Liver (tissue), 9 donors: ENCODE data around the gene SPSB1. TPM values are rescaled to one million over a fixed set of nuclear protein-coding genes. Genes with fewer than 3 reads are reported as not detected.

Experiments
- DNase-seq: peaks from one replicate; pipeline ENCODE4 v3.0.0-alpha.2; 2017; ENCODE audit warnings: low spot score
- H3K27ac ChIP-seq, 2 donors: one replicate each; pipeline ENCODE4 v1.7.0; 2013; ENCODE audit warnings: inconsistent platforms in 2 of 2, low read length in 2 of 2, control low read depth in 1 of 2, low read depth in 1 of 2, mild to moderate bottlenecking in 1 of 2
- H3K27me3 ChIP-seq, 4 donors: one replicate each; pipeline versions ENCODE4 v1.6.1 to v1.7.0; 2013; ENCODE audit warnings: low read length in 3 of 4, inconsistent platforms in 1 of 4, mild to moderate bottlenecking in 1 of 4, moderate library complexity in 1 of 4; ENCODE audit not compliant: control insufficient read depth in 4 of 4, insufficient read depth in 4 of 4
- H3K36me3 ChIP-seq, 4 donors: one replicate each; pipeline versions ENCODE4 v1.6.1 to v1.7.0; 2013; ENCODE audit warnings: low read length in 3 of 4, mild to moderate bottlenecking in 3 of 4, low read depth in 1 of 4, moderate library complexity in 1 of 4; ENCODE audit not compliant: control insufficient read depth in 4 of 4, insufficient read depth in 3 of 4
- H3K4me1 ChIP-seq, 4 donors: one replicate each; pipeline versions ENCODE4 v1.6.1 to v1.7.0; 2013; ENCODE audit warnings: low read length in 3 of 4, mild to moderate bottlenecking in 3 of 4, moderate library complexity in 1 of 4; ENCODE audit not compliant: control insufficient read depth in 4 of 4, insufficient read depth in 4 of 4
- H3K4me3 ChIP-seq, 3 donors: one replicate each; pipeline versions ENCODE4 v1.6.1 to v1.7.0; 2013; ENCODE audit warnings: low read length in 3 of 3, control low read depth in 1 of 3, low read depth in 1 of 3, mild to moderate bottlenecking in 1 of 3
- H3K9ac ChIP-seq, 2 donors: one replicate each; pipeline ENCODE4 v1.7.0; 2013; ENCODE audit warnings: low read length in 2 of 2, mild to moderate bottlenecking in 2 of 2, moderate library complexity in 2 of 2, control low read depth in 1 of 2, low read depth in 1 of 2
- H3K9me3 ChIP-seq, 4 donors: one replicate each; pipeline versions ENCODE4 v1.6.1 to v1.7.0; 2013; ENCODE audit warnings: low read length in 3 of 4; ENCODE audit not compliant: control insufficient read depth in 4 of 4
- GABPA ChIP-seq, 2 donors: IDR thresholded peaks in 1 of 2; conservative IDR thresholded peaks in 1 of 2; 2 replicates each; pipeline ENCODE4 v1.6.1; 2016; ENCODE audit warnings: antibody characterized with exemption in 2 of 2, mild to moderate bottlenecking in 1 of 2, moderate library complexity in 1 of 2
- HNF4A ChIP-seq, 2 donors: conservative IDR thresholded peaks; 2 replicates each; pipeline ENCODE4 v1.6.1; 2016; ENCODE audit warnings: antibody characterized with exemption in 2 of 2, mild to moderate bottlenecking in 2 of 2
- HNF4G ChIP-seq: IDR thresholded peaks from 2 replicates; pipeline ENCODE4 v1.6.1; 2016; ENCODE audit warnings: antibody characterized with exemption
- NR2F2 ChIP-seq: IDR thresholded peaks from 2 replicates; pipeline ENCODE4 v1.6.1; 2016; ENCODE audit warnings: antibody characterized with exemption
- RAD21 ChIP-seq, 2 donors: IDR thresholded peaks; 2 replicates each; pipeline ENCODE4 v1.6.1; 2016; ENCODE audit warnings: antibody characterized with exemption in 2 of 2, mild to moderate bottlenecking in 2 of 2
- RXRA ChIP-seq, 2 donors: IDR thresholded peaks; 2 replicates each; pipeline ENCODE4 v1.6.1; 2017 to 2018; ENCODE audit warnings: antibody characterized with exemption in 2 of 2, mild to moderate bottlenecking in 1 of 2
- SP1 ChIP-seq: IDR thresholded peaks from 2 replicates; pipeline ENCODE4 v1.6.1; 2018; ENCODE audit warnings: antibody characterized with exemption, mild to moderate bottlenecking
- TAF1 ChIP-seq: conservative IDR thresholded peaks from 2 replicates; pipeline ENCODE4 v1.6.1; 2016; ENCODE audit warnings: antibody characterized with exemption, mild to moderate bottlenecking
- WGBS: extraction: QIAGEN DNeasy Blood & Tissue Kit; methylation state at CpG from one replicate; pipeline ENCODE4 v1.1.7; 2013; 5-methylcytosine and 5-hydroxymethylcytosine counted together
- polyA plus RNA-seq, 2 donors: library from polyadenylated mRNA; stranded (reverse) in 1 of 2; unstranded in 1 of 2; fragments of 200-250 nt in 1 of 2; fragments of >200 nt in 1 of 2; fragmentation: Nextera tagmentation in 1 of 2; extraction: Ambion mirVana in 1 of 2; gene quantifications; one replicate each; pipeline versions ENCODE4 v1.2.1 to v1.2.3, GENCODE V29; 2013 to 2015
- total RNA-seq, 2 donors: library from RNA; depleted of rRNA; stranded (reverse); fragments of >200 nt; gene quantifications; one replicate each; pipeline ENCODE4 v1.2.3, GENCODE V29; 2014
- TF ChIP-seq, protein P1 (sequence below): fragments of 150-350 bp; IDR thresholded peaks from 2 replicates; pipeline ENCODE4 v1.5.1; 2017; ENCODE audit warnings: improper control_type of control experiment, low read depth, low read length; ENCODE audit not compliant: missing input control
- TF ChIP-seq, protein P2 (sequence below): IDR thresholded peaks from 2 replicates; pipeline ENCODE4 v1.6.1; 2016; ENCODE audit warnings: antibody characterized with exemption
- TF ChIP-seq, protein P3 (sequence below): IDR thresholded peaks from 2 replicates; pipeline ENCODE4 v1.6.1; 2016; ENCODE audit warnings: antibody characterized with exemption, mild to moderate bottlenecking
- donor health status: healthy.
- donor health status: healthy.
- donor health status: healthy.
- donor health status: healthy.
- donor health status: healthy.

Gene SPSB1
- total and polyA plus RNA-seq, 4 donors: 4.1 to 22.6 (median 14.8) TPM

DNA sequence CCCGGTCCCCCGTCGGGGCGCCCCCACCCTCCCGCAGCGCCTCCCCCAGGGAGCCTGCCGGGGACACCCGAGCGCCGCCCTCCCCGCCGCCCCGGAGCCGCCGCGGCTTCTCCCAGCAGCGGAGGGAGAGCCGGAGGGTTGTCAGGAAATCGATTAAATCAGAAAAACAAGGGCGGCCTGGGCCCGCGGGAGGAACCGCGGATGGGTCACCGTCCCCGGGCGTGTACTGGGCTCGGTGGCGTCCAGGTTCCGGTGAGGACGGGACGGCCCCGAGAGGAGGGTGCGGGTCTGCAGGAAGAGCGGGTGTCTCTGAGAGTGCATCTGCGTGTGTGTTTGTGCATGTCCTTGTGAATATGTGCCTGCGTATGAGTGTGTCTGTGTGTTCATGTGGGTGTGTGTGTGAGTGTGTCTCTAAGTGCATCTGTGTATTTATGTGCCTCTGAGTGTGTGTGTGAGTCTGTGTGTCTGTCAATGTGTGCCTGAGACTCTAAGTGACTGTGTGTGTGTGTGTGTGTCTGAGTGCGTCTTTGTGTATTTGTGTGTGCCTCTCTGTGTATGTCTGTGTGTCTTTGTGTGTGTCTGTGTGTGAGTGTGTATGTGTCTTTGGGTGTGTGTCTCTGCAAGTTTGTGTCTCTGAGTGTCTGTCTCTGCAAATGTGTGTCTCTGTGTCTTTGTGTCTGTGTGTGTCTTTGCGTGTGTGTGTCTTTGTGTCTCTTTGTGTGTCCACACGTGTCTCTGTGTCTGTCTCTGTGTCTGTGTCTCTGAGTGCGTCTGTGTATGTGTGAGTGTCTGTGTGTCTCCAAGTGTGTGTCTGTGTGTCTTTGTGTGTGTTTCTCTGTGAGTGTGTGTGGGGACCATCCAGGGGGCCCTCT lies 1.1 kb downstream of the SPSB1 start:
- no peaks in the 10 kb centered on the region for H3K9me3 ChIP-seq
- peak overlapping the region; percentile 8 to 51 for H3K27ac ChIP-seq
- peak in 1 of 2 donors; percentile 41 for TF ChIP-seq RAD21 (IDR thresholded peaks at IDR 0.05)
- TF ChIP-seq HNF4A (conservative IDR thresholded peaks at IDR 0.05): no peak
- H3K36me3 ChIP-seq: peaks cover 0 to 3% (median 0%) of the 10 kb centered on the region in 4 donors
- peak overlapping the region; percentile 67 to 90 (median 86) for H3K4me3 ChIP-seq
- peaks cover 5 to 24% (median 16%) of the 10 kb centered on the region in 4 donors for H3K4me1 ChIP-seq
- no peak for DNase-seq
- H3K9ac ChIP-seq: peak overlapping the region; percentile 14 to 52
- 7% methylated on average over 41 of the region's 41 CpGs for WGBS
- H3K27me3 ChIP-seq: no peaks in the 10 kb centered on the region

DNA sequence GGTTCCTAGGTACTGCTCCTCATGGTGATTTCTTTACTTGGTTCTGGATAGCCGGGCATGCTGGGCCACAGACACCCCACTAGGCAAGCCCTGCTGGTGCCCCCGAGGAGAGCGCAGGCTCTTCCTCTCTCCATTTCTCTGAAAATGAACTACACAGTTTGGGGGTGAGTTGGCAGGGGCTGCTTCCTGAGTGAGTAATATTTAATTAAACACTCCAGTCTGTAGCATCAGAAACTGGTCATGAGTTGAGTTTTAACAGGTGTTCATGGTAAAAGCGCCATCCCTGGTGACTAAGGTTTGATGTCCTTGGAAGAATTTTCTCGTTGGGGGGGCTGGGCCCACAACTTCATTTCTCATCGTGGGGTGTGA lies 1.7 kb downstream of the SPSB1 start:
- Histone ChIP-seq H3K36me3 (peaks cover 0 to 3% (median 0%) of the 10 kb centered on the region in 4 donors), H3K4me3 (peak overlapping the region; percentile 67 to 90 (median 86)), H3K9me3 (no peaks in the 10 kb centered on the region), H3K27ac (no peak overlapping the region), H3K27me3 (no peaks in the 10 kb centered on the region), H3K4me1 (peaks cover 5 to 24% (median 16%) of the 10 kb centered on the region in 4 donors), H3K9ac (peak overlapping the region; percentile 3 to 52)
- no peak for DNase-seq
- TF ChIP-seq, protein P1, sequence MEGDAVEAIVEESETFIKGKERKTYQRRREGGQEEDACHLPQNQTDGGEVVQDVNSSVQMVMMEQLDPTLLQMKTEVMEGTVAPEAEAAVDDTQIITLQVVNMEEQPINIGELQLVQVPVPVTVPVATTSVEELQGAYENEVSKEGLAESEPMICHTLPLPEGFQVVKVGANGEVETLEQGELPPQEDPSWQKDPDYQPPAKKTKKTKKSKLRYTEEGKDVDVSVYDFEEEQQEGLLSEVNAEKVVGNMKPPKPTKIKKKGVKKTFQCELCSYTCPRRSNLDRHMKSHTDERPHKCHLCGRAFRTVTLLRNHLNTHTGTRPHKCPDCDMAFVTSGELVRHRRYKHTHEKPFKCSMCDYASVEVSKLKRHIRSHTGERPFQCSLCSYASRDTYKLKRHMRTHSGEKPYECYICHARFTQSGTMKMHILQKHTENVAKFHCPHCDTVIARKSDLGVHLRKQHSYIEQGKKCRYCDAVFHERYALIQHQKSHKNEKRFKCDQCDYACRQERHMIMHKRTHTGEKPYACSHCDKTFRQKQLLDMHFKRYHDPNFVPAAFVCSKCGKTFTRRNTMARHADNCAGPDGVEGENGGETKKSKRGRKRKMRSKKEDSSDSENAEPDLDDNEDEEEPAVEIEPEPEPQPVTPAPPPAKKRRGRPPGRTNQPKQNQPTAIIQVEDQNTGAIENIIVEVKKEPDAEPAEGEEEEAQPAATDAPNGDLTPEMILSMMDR: no peak
- TF ChIP-seq TAF1 (no peak), RAD21 (IDR thresholded peaks at IDR 0.05) (no peak), GABPA (IDR thresholded peaks at IDR 0.05 in 1 of 2, conservative IDR thresholded peaks at IDR 0.05 in 1 of 2) (no peak)
- WGBS: 63% methylated on average over 6 of the region's 6 CpGs

DNA sequence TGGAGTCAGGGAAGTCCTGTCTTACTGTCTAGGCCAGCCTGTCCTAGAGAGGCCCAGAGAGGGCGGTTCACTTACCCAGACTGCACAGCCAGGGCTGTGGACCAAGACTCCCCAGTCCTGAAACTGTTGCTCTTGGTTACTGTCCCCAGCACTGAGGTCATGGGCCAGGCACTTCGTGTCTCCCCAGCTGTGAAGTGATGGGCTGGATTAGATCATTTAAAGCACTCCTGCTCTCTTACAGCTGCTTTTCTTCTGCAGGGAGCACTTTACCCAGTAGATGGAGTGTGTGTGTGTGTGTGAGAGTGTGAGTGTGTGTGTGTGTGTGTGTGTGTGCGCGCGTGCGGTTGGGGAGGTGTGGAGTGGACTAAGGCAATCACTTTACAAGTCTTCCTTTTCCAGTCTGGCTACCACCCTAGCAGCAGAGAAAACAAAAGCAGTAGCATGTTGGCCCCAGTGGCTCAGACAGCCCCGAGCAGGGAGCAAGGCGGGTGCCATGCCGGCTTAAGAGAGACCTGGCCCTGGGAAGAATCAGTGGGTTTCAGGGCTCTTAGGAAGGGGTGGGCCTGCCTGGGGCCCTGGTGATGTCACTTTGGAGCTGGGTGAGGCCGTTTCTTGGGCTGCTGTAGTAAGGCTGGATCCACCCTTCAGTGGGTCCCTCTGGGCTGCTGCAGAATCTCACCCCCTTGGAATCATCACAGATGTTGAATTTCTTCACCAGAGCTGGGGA lies 2.4 kb downstream of the SPSB1 start:
- H3K36me3 ChIP-seq: peaks cover 0 to 3% (median 0%) of the 10 kb centered on the region in 4 donors
- DNase-seq: no peak
- no peak overlapping the region for H3K9ac ChIP-seq
- no peaks in the 10 kb centered on the region for H3K27me3 ChIP-seq
- TF ChIP-seq NR2F2 (no peak), RAD21 (IDR thresholded peaks at IDR 0.05) (peak in 1 of 2 donors; percentile 13), HNF4G (no peak)
- H3K9me3 ChIP-seq: no peaks in the 10 kb centered on the region
- no peak overlapping the region for H3K27ac ChIP-seq
- H3K4me1 ChIP-seq: peaks cover 3 to 21% (median 14%) of the 10 kb centered on the region in 4 donors
- H3K4me3 ChIP-seq: peak overlapping the region in 1 of 3 donors; percentile 90
- WGBS: 76% methylated on average over 10 of the region's 10 CpGs

DNA sequence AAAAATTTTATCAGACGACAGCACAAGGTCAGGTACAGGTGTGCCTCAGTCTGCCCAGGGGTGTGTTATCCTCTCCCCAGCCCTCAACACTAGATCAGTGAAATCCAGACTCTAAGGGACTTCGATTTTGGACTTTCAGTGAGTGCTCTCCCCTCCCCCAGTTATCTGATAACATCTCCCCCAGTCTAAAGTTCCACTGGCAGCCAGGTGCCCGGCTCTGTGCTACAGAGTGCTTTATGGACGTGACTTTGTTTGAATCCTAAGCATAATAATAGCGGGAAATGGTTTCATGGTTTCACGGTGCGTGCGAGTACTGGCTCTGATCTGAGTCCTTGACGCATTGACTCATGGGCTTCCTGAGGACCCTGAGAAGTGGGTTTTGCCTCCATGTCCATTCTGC lies 3.2 kb downstream of the SPSB1 start:
- no peak for DNase-seq
- TF ChIP-seq SP1: no peak
- peak in 1 of 2 donors; percentile 31 for TF ChIP-seq RXRA (IDR thresholded peaks at IDR 0.05)
- TF ChIP-seq, protein P2, sequence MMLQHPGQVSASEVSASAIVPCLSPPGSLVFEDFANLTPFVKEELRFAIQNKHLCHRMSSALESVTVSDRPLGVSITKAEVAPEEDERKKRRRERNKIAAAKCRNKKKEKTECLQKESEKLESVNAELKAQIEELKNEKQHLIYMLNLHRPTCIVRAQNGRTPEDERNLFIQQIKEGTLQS: no peak
- TF ChIP-seq, protein P3, sequence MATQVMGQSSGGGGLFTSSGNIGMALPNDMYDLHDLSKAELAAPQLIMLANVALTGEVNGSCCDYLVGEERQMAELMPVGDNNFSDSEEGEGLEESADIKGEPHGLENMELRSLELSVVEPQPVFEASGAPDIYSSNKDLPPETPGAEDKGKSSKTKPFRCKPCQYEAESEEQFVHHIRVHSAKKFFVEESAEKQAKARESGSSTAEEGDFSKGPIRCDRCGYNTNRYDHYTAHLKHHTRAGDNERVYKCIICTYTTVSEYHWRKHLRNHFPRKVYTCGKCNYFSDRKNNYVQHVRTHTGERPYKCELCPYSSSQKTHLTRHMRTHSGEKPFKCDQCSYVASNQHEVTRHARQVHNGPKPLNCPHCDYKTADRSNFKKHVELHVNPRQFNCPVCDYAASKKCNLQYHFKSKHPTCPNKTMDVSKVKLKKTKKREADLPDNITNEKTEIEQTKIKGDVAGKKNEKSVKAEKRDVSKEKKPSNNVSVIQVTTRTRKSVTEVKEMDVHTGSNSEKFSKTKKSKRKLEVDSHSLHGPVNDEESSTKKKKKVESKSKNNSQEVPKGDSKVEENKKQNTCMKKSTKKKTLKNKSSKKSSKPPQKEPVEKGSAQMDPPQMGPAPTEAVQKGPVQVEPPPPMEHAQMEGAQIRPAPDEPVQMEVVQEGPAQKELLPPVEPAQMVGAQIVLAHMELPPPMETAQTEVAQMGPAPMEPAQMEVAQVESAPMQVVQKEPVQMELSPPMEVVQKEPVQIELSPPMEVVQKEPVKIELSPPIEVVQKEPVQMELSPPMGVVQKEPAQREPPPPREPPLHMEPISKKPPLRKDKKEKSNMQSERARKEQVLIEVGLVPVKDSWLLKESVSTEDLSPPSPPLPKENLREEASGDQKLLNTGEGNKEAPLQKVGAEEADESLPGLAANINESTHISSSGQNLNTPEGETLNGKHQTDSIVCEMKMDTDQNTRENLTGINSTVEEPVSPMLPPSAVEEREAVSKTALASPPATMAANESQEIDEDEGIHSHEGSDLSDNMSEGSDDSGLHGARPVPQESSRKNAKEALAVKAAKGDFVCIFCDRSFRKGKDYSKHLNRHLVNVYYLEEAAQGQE: peak; percentile 34
- peak; percentile 55 to 80 for TF ChIP-seq HNF4A (conservative IDR thresholded peaks at IDR 0.05)
- no peaks in the 10 kb centered on the region for H3K27me3 ChIP-seq
- no peak overlapping the region for H3K9ac ChIP-seq
- H3K4me3 ChIP-seq: no peak overlapping the region
- peaks cover 3 to 21% (median 13%) of the 10 kb centered on the region in 4 donors for H3K4me1 ChIP-seq
- 74% methylated on average over 9 of the region's 9 CpGs for WGBS
- peaks cover 0 to 6% (median 0%) of the 10 kb centered on the region in 4 donors for H3K36me3 ChIP-seq
- H3K9me3 ChIP-seq: no peaks in the 10 kb centered on the region
- H3K27ac ChIP-seq: no peak overlapping the region
